DOHH2 (cell line): ENCODE data around the gene SLC2A10.
"Not testable (repeated sequence)": the region's sequence is repeated elsewhere in the genome, so short reads cannot be mapped to it uniquely, and the experiment has no call there.

Source experiments
- EZH2phosphoT487 ChIP-seq: fragments of 200-600 bp; sonication (generic); IDR thresholded peaks from 2 replicates; pipeline ENCODE4 v1.6.1; 2017; ENCODE audit warnings: borderline replicate concordance, mild to moderate bottlenecking, antibody characterized with exemption, low read length, moderate library complexity, mixed read lengths
- TF ChIP-seq, protein P1 (sequence below): fragments of 200-600 bp; sonication (generic); IDR thresholded peaks from one replicate; pipeline ENCODE4 v1.5.1; 2014; ENCODE audit warnings: antibody characterized with exemption, mild to moderate bottlenecking, low read depth, low read length; ENCODE audit not compliant: poor library complexity, severe bottlenecking

DNA sequence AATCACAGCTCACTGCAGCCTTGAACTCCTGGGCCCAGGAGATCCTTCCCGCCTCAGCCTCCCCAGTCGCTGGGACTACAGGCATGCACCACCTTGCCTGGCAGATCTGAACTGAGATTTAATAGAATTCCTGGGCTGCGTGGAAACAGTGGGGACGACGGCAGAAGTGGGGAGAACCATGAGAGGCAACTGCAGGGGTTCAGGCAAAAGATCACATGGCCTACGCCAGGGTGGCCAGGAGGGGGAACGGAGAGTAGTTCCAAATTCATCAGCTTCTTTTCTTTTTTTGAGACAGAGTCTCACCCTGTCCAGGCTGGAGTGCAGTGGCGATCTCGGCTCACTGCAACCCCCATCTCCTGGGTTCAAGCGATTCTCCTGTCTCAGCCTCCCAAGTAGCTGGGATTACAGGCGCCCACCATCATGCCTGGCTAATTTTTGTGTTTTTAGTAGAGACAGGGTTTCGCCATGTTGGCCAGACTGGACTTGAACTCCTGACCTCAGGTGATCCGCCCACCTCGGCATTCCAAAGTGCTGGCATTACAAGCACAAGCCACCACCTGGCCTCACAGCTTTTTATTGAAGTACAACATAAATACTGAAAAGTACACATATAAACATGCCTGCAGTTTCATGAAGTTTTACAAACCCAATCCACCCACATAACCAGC lies 32.7 kb upstream of the SLC2A10 start:
- TF ChIP-seq, protein P1, sequence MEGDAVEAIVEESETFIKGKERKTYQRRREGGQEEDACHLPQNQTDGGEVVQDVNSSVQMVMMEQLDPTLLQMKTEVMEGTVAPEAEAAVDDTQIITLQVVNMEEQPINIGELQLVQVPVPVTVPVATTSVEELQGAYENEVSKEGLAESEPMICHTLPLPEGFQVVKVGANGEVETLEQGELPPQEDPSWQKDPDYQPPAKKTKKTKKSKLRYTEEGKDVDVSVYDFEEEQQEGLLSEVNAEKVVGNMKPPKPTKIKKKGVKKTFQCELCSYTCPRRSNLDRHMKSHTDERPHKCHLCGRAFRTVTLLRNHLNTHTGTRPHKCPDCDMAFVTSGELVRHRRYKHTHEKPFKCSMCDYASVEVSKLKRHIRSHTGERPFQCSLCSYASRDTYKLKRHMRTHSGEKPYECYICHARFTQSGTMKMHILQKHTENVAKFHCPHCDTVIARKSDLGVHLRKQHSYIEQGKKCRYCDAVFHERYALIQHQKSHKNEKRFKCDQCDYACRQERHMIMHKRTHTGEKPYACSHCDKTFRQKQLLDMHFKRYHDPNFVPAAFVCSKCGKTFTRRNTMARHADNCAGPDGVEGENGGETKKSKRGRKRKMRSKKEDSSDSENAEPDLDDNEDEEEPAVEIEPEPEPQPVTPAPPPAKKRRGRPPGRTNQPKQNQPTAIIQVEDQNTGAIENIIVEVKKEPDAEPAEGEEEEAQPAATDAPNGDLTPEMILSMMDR: not testable (repeated sequence)
- not testable (repeated sequence) for TF ChIP-seq EZH2phosphoT487
